ENCODE measurements around the gene HHIPL1. TPM values are rescaled to one million over a fixed set of nuclear protein-coding genes. Genes with fewer than 3 reads are reported as not detected.

The HHIPL1 gene
- total RNA-seq, 1 donor from 2014 or later: 0.86 TPM

DNA sequence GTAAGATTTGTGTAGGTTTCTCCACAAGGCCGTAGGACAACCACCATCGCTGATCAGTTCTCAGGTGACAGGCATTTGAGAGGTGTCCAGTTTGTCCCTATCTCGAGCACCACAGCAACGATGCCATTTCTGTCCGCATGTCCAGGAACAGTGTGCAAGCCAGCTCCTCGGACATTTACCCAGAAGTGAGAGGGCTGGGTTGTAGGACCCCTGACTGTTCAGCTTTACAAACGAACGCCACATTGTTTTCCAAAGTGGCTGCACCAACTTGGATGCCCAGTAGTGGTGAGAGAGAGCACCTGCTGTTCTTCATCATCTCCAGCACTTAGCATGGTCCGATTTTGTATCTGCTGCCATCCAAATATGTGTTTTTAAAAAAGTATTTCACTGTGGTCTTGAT is 77.8 kb downstream of the HHIPL1 start:
- H3K27me3 ChIP-seq (ENCODE audit: insufficient read depth, low read length): peaks cover 8% of the 10 kb centered on the region
- no peaks in the 10 kb centered on the region for H3K4me1 ChIP-seq (ENCODE audit: insufficient read depth, low read length)
- no peaks in the 10 kb centered on the region for H3K36me3 Mint-ChIP-seq (ENCODE audit: low read depth, unreplicated experiment)
- no peak overlapping the region for H3K4me2 ChIP-seq (ENCODE audit: low read length)
- no peaks in the 10 kb centered on the region for H3K9me3 Mint-ChIP-seq (ENCODE audit: unreplicated experiment)
- no peak overlapping the region for H3K9ac ChIP-seq (ENCODE audit: low read length)
- TF ChIP-seq EZH2 (IDR thresholded peaks at IDR 0.05; ENCODE audit: insufficient read depth, low read length): no peak
- TF ChIP-seq, protein P1, sequence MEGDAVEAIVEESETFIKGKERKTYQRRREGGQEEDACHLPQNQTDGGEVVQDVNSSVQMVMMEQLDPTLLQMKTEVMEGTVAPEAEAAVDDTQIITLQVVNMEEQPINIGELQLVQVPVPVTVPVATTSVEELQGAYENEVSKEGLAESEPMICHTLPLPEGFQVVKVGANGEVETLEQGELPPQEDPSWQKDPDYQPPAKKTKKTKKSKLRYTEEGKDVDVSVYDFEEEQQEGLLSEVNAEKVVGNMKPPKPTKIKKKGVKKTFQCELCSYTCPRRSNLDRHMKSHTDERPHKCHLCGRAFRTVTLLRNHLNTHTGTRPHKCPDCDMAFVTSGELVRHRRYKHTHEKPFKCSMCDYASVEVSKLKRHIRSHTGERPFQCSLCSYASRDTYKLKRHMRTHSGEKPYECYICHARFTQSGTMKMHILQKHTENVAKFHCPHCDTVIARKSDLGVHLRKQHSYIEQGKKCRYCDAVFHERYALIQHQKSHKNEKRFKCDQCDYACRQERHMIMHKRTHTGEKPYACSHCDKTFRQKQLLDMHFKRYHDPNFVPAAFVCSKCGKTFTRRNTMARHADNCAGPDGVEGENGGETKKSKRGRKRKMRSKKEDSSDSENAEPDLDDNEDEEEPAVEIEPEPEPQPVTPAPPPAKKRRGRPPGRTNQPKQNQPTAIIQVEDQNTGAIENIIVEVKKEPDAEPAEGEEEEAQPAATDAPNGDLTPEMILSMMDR (IDR thresholded peaks at IDR 0.05; ENCODE audit: insufficient read depth, low read depth, low read length): no peak
- no peak overlapping the region for H3K27ac ChIP-seq (ENCODE audit: low read depth, low read length)
- DNase-seq (ENCODE audit: low read depth) (no peak), FAIRE-seq (no peak)
- H3K4me1 Mint-ChIP-seq (ENCODE audit: low read depth, unreplicated experiment): no peaks in the 10 kb centered on the region
- H3K4me3 ChIP-seq (ENCODE audit: insufficient read depth, low read depth, low read length): no peak overlapping the region
- no peaks in the 10 kb centered on the region for H3K9me3 ChIP-seq (ENCODE audit: insufficient read depth, low read depth, low read length)
- no peaks in the 10 kb centered on the region for H3K36me3 ChIP-seq (ENCODE audit: insufficient read depth, low read length)
- H3K4me3 Mint-ChIP-seq (ENCODE audit: unreplicated experiment): no peak overlapping the region
- H3K27ac Mint-ChIP-seq (ENCODE audit: unreplicated experiment): no peak overlapping the region
- no peaks in the 10 kb centered on the region for H4K20me1 ChIP-seq (ENCODE audit: insufficient read depth, low read length)
- peaks cover 34% of the 10 kb centered on the region for H3K27me3 Mint-ChIP-seq (ENCODE audit: low read depth, unreplicated experiment)
- no peak overlapping the region for H2AFZ ChIP-seq (ENCODE audit: low read depth, low read length)
- H3K79me2 ChIP-seq (ENCODE audit: insufficient read depth, low read length): no peaks in the 10 kb centered on the region

DNA sequence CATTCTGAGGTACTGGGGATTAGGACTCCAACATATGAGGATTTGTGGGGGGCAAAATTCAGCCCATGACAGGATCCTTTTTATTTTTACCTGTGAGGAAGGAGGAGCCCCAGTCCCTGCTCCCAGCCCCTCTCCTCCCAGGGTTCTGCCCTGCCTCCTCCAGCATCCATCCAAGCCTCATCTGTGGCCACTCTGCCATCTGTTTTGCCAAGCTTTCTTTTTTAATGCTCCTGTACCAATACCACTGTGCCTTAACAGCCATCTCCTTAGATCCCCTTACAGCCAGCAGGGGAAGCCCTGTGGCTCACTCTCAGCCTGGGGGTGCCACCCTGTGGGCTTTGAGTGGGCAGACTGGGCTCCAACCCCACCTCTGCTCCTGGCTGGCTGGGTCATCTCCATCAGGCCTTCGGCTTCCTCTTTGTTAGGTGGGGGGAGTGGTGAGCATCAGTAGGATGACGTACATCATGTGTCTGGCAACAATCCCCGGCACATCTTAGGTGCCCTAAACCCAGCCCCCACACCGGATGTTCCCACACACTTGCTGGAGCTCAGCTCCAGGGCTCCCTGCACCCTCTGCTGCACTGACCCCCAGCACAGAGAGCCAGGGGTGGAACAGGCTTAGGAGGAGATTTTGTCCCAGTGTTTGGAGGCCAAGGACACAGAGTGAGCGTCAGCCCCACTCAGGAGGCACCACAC is 79.4 kb downstream of the HHIPL1 start:
- peaks cover 34% of the 10 kb centered on the region for H3K27me3 Mint-ChIP-seq (ENCODE audit: low read depth, unreplicated experiment)
- H2AFZ ChIP-seq (ENCODE audit: low read depth, low read length): no peak overlapping the region
- no peak overlapping the region for H3K9ac ChIP-seq (ENCODE audit: low read length)
- no peak overlapping the region for H3K4me2 ChIP-seq (ENCODE audit: low read length)
- H3K4me1 Mint-ChIP-seq (ENCODE audit: low read depth, unreplicated experiment): no peaks in the 10 kb centered on the region
- H3K27ac ChIP-seq (ENCODE audit: low read depth, low read length): no peak overlapping the region
- H3K27me3 ChIP-seq (ENCODE audit: insufficient read depth, low read length): peaks cover 8% of the 10 kb centered on the region
- no peaks in the 10 kb centered on the region for H3K79me2 ChIP-seq (ENCODE audit: insufficient read depth, low read length)
- H3K4me3 Mint-ChIP-seq (ENCODE audit: unreplicated experiment): no peak overlapping the region
- H3K36me3 ChIP-seq (ENCODE audit: insufficient read depth, low read length): no peaks in the 10 kb centered on the region
- no peaks in the 10 kb centered on the region for H3K9me3 ChIP-seq (ENCODE audit: insufficient read depth, low read depth, low read length)
- no peak for TF ChIP-seq EZH2 (IDR thresholded peaks at IDR 0.05; ENCODE audit: insufficient read depth, low read length)
- TF ChIP-seq, protein P1 (IDR thresholded peaks at IDR 0.05; ENCODE audit: insufficient read depth, low read depth, low read length): no peak
- H4K20me1 ChIP-seq (ENCODE audit: insufficient read depth, low read length): no peaks in the 10 kb centered on the region
- H3K4me3 ChIP-seq (ENCODE audit: insufficient read depth, low read depth, low read length): no peak overlapping the region
- no peaks in the 10 kb centered on the region for H3K4me1 ChIP-seq (ENCODE audit: insufficient read depth, low read length)
- DNase-seq (ENCODE audit: low read depth) (no peak), FAIRE-seq (no peak)
- no peaks in the 10 kb centered on the region for H3K36me3 Mint-ChIP-seq (ENCODE audit: low read depth, unreplicated experiment)
- H3K9me3 Mint-ChIP-seq (ENCODE audit: unreplicated experiment): no peaks in the 10 kb centered on the region
- H3K27ac Mint-ChIP-seq (ENCODE audit: unreplicated experiment): no peak overlapping the region
